Gastroesophageal sphincter (tissue), 4 donors: Measurements from ENCODE around the gene REEP1. TPM values are rescaled to one million over a fixed set of nuclear protein-coding genes. Genes with fewer than 3 reads are reported as not detected.

Source experiments
- ATAC-seq: fragments of 150-250 bp; one replicate; pipeline ENCODE4 v1.9.1; 2016; ENCODE audit warnings: mild to moderate bottlenecking, moderate library complexity
- H3K27ac ChIP-seq, 4 donors: fragments of 200-600 bp; sonication (generic) in 3 of 4; 1 replicate in 3 of 4; 2 replicates in 1 of 4; pipeline ENCODE4 v1.5.1; 2016 to 2019
- H3K27me3 ChIP-seq: fragments of 200-600 bp; sonication (generic); one replicate; pipeline ENCODE4 v1.5.1; 2019
- H3K36me3 ChIP-seq, 2 donors: fragments of 200-600 bp; sonication (generic); one replicate each; pipeline ENCODE4 v1.5.1; 2019; ENCODE audit warnings: control low read depth in 1 of 2
- H3K4me1 ChIP-seq, 3 donors: fragments of 200-600 bp; sonication (generic); 1 replicate in 2 of 3; 2 replicates in 1 of 3; pipeline ENCODE4 v1.5.1; 2016 to 2019; ENCODE audit warnings: control low read depth in 2 of 3
- H3K4me3 ChIP-seq, 2 donors: fragments of 200-600 bp; sonication (generic); one replicate each; pipeline ENCODE4 v1.5.1; 2019; ENCODE audit warnings: mild to moderate bottlenecking in 1 of 2, moderate library complexity in 1 of 2
- H3K9me3 ChIP-seq, 3 donors: fragments of 200-600 bp; sonication (generic); one replicate each; pipeline ENCODE4 v1.5.1; 2017 to 2019; ENCODE audit warnings: control low read depth in 2 of 3
- EP300 ChIP-seq: sonication (generic); formaldehyde crosslinking; IDR thresholded peaks from one replicate; pipeline ENCODE4 v1.6.1; 2017; ENCODE audit warnings: antibody characterized with exemption, mild to moderate bottlenecking
- POLR2A ChIP-seq, 2 donors: fragments of 450-650 bp; IDR thresholded peaks; one replicate each; pipeline ENCODE4 v1.6.1; 2017; ENCODE audit warnings: antibody characterized with exemption in 2 of 2, mild to moderate bottlenecking in 2 of 2, moderate library complexity in 1 of 2
- POLR2AphosphoS5 ChIP-seq: sonication (generic); formaldehyde crosslinking; IDR thresholded peaks from one replicate; pipeline ENCODE4 v1.6.1; 2017; ENCODE audit warnings: antibody characterized with exemption
- WGBS, 2 donors: methylation state at CpG; one replicate each; pipeline ENCODE4 v1.1.5; 2018; ENCODE audit warnings: low coverage in 1 of 2; 5-methylcytosine and 5-hydroxymethylcytosine counted together
- total RNA-seq, 4 donors: library from RNA; depleted of rRNA; stranded (reverse); fragments of >200 nt; gene quantifications; one replicate each; pipeline ENCODE4 v1.1.0, GENCODE V29; 2016
- TF ChIP-seq, protein P1 (sequence below), 4 experiments: fragments of 200-600 bp in 2 of 4; fragments of 450-650 bp in 2 of 4; sonication (generic) in 1 of 4; IDR thresholded peaks; one replicate each; pipeline ENCODE4 v1.5.1; 2017 to 2019; ENCODE audit warnings: antibody characterized with exemption in 4 of 4, mild to moderate bottlenecking in 2 of 4, moderate library complexity in 2 of 4

The REEP1 gene
- total RNA-seq, 4 donors from 2014 or later = 22.9 to 107 (median 70.7) TPM

DNA sequence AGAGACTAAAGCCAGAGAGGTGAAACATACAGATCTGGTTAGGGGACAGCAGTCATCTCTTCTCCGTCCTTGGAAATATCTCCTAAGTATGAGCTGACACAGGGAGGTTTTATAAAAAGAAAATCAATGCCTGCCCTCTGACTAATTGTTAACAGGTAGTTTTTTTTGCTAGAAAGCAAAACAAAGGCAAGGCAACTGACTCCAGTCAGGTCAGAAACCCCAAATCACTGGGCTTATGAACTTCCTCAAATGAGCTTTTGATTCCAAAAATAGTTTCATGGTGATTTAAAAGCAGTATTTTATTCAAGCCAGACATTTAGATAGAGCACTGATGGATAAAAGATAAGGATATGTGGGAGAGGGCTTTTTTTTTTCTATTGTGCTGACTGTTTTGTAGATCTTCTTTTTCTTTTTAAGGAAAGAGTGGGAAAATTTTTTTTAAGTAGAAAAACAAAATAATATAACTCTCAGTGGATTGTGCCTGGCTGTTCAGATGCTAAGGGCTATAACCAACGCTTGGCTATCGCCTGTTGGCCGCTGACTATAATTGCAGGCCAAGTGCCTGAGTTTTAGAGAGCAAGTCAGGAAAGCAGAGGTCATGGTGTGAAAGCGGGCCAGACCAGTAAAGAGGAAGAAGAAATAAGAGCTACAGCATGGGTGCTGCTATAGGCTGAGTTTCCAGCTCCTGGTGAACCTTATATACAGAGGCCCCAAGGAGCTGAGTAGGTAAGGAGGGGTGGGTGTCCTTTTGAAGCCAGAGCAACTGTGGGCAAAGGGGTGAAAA lies 93.3 kb downstream of the REEP1 start:
- WGBS, 2 donors = 62 to 73% methylated on average over 5 of the region's 5 CpGs
- Histone ChIP-seq H3K27ac (peak overlapping the region; percentile 15 to 87 (median 74)), H3K27me3 (no peaks in the 10 kb centered on the region), H3K4me1 (peaks cover 0 to 57% (median 7%) of the 10 kb centered on the region in 3 donors), H3K4me3 (no peak overlapping the region), H3K36me3 (no peaks in the 10 kb centered on the region), H3K9me3 (no peaks in the 10 kb centered on the region)
- TF ChIP-seq, protein P1, sequence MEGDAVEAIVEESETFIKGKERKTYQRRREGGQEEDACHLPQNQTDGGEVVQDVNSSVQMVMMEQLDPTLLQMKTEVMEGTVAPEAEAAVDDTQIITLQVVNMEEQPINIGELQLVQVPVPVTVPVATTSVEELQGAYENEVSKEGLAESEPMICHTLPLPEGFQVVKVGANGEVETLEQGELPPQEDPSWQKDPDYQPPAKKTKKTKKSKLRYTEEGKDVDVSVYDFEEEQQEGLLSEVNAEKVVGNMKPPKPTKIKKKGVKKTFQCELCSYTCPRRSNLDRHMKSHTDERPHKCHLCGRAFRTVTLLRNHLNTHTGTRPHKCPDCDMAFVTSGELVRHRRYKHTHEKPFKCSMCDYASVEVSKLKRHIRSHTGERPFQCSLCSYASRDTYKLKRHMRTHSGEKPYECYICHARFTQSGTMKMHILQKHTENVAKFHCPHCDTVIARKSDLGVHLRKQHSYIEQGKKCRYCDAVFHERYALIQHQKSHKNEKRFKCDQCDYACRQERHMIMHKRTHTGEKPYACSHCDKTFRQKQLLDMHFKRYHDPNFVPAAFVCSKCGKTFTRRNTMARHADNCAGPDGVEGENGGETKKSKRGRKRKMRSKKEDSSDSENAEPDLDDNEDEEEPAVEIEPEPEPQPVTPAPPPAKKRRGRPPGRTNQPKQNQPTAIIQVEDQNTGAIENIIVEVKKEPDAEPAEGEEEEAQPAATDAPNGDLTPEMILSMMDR (IDR thresholded peaks at IDR 0.05) = peak in 1 of 4 experiments; percentile 7
- TF ChIP-seq POLR2AphosphoS5 = no peak
- no peak for TF ChIP-seq POLR2A (IDR thresholded peaks at IDR 0.05)
- no peak for TF ChIP-seq EP300
- ATAC-seq = no peak

DNA sequence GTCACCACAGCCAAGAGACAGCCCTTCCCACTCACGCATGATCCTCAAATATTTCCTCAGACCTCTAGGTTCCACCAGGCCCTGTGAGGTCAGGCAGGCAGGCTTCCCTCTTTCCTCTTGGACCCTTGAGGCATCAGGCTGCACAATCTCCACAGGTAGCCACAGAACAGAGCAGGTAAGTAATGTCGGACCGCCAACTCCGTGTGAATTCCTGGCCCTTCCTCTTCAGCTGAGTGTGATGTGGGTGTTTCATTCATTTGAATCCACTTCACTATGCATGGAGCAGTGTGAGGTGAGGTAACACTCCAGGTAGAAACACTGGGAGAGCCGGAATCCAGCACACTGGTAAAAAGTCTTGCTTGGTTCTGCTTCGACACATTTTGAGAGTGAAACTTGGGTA lies 94.2 kb downstream of the REEP1 start:
- 45 to 49% methylated on average over 4 to 6 of the region's 6 CpGs for WGBS, 2 donors

DNA sequence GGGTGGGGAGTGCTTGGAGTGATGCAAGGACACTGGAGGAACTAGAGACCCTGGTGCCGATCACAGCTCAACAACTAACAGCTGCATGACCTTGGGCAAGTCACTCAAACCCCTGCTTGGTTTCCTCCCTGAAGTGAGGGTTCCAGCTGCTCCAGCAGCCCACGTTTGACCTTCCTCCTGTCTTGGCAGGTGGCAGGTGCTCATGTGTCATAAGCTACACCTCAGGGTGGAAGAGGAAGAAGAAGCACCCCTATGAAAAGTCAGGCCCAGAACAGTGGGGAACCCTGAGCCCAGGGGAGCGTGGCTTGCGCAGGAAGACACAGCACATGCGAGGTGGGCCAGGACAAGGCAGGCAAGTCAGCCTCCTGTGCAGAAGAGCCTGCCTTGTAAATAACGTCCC lies 95.8 kb downstream of the REEP1 start:
- Histone ChIP-seq H3K9me3 (no peaks in the 10 kb centered on the region), H3K27ac (peak overlapping the region; percentile 29 to 87 (median 74)), H3K4me3 (no peak overlapping the region), H3K27me3 (no peaks in the 10 kb centered on the region), H3K36me3 (no peaks in the 10 kb centered on the region), H3K4me1 (peaks cover 0 to 56% (median 0%) of the 10 kb centered on the region in 3 donors)
- TF ChIP-seq, protein P1 (IDR thresholded peaks at IDR 0.05) = no peak
- ATAC-seq = peak; percentile 10
- WGBS, 2 donors = 50 to 51% methylated on average over 1 to 2 of the region's 6 CpGs

More for the DNA sequence above, 94.2 kb downstream of the REEP1 start:
- no peak for ATAC-seq
- Histone ChIP-seq H3K27me3 (no peaks in the 10 kb centered on the region), H3K9me3 (no peaks in the 10 kb centered on the region), H3K27ac (peak overlapping the region; percentile 15 to 87 (median 74)), H3K4me1 (peaks cover 0 to 57% (median 0%) of the 10 kb centered on the region in 3 donors), H3K36me3 (no peaks in the 10 kb centered on the region), H3K4me3 (no peak overlapping the region)
- TF ChIP-seq, protein P1 (IDR thresholded peaks at IDR 0.05) = no peak
- TF ChIP-seq EP300 (no peak), POLR2AphosphoS5 (no peak), POLR2A (IDR thresholded peaks at IDR 0.05) (no peak)

DNA sequence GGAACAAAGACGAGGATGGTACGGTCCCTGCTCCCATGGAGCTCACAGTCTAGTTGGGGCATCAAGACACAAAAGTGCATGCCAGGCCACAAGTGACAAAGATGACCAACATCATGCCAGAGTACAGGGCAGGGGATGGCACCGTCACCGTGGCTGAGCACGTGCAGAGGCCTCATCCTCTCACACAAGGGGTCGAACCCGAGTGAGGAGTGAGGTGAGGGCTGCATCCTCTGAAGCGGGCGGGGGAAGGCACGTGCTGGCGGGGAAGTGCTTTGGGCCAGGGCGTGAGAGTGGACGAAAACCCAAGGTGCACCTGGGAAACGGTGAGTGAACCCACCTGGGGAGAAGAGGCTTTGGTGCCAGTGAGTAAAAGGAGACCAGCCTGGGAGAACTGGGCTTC lies 97.2 kb downstream of the REEP1 start:
- TF ChIP-seq, protein P1 (IDR thresholded peaks at IDR 0.05) = no peak
- TF ChIP-seq POLR2AphosphoS5 (no peak), EP300 (no peak), POLR2A (IDR thresholded peaks at IDR 0.05) (no peak)
- Histone ChIP-seq H3K4me1 (peaks cover 0 to 60% (median 0%) of the 10 kb centered on the region in 3 donors), H3K27me3 (no peaks in the 10 kb centered on the region), H3K27ac (peak overlapping the region in 3 of 4 donors; percentile 71 to 87 (median 76)), H3K4me3 (no peak overlapping the region), H3K36me3 (no peaks in the 10 kb centered on the region), H3K9me3 (no peaks in the 10 kb centered on the region)
- ATAC-seq = no peak
- whole genome bisulfite sequencing, 2 donors = 83 to 93% methylated on average over 7 to 13 of the region's 14 CpGs

DNA sequence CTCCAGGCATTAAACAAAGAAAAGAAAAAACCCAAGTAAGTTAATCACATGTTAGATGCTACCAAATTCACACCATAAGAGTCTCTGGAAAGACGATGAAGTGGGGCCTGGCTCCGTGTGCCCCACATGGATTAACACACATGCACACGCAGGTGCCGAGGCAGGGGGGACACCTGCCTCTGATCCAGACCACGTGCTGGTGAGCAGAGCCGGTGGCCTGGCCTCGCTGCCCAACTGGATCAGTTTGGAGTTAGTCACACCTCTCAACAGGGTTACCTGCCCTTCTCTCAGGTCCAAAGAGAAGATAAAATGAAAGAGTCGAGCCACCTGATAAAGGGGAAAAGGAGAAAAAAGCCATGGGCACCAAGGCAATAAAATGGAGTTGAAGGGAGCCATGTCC lies 97.7 kb downstream of the REEP1 start:
- H3K4me3 ChIP-seq = no peak overlapping the region
- H3K4me1 ChIP-seq = peaks cover 0 to 65% (median 0%) of the 10 kb centered on the region in 3 donors
- 80 to 92% methylated on average over 1 to 8 of the region's 8 CpGs for WGBS, 2 donors
- H3K27ac ChIP-seq = peak overlapping the region in 2 of 4 donors; percentile 76 to 87
- no peak for TF ChIP-seq EP300
- TF ChIP-seq POLR2A (IDR thresholded peaks at IDR 0.05) = no peak
- no peak for TF ChIP-seq POLR2AphosphoS5
- TF ChIP-seq, protein P1 (IDR thresholded peaks at IDR 0.05) = no peak
- no peak for ATAC-seq
- H3K9me3 ChIP-seq = no peaks in the 10 kb centered on the region
- no peaks in the 10 kb centered on the region for H3K36me3 ChIP-seq
- no peaks in the 10 kb centered on the region for H3K27me3 ChIP-seq
